Measurements from ENCODE around the gene CLCA2. TPM values are rescaled to one million over a fixed set of nuclear protein-coding genes. Genes with fewer than 3 reads are reported as not detected.
A peak's percentile ranks its signal among the peaks of the same experiment; 100 is the strongest.

The CLCA2 gene
- total RNA-seq, 1 donor: 43.2 TPM

GRCh38 chr1:86396498-86396890, 27.5 kb upstream of the CLCA2 start:
- no peak for DNase-seq (ENCODE audit: low read depth)
- peak overlapping the region; percentile 97 for H3K4me3 ChIP-seq (ENCODE audit: low read depth, low read length)
- TF ChIP-seq, protein P1, sequence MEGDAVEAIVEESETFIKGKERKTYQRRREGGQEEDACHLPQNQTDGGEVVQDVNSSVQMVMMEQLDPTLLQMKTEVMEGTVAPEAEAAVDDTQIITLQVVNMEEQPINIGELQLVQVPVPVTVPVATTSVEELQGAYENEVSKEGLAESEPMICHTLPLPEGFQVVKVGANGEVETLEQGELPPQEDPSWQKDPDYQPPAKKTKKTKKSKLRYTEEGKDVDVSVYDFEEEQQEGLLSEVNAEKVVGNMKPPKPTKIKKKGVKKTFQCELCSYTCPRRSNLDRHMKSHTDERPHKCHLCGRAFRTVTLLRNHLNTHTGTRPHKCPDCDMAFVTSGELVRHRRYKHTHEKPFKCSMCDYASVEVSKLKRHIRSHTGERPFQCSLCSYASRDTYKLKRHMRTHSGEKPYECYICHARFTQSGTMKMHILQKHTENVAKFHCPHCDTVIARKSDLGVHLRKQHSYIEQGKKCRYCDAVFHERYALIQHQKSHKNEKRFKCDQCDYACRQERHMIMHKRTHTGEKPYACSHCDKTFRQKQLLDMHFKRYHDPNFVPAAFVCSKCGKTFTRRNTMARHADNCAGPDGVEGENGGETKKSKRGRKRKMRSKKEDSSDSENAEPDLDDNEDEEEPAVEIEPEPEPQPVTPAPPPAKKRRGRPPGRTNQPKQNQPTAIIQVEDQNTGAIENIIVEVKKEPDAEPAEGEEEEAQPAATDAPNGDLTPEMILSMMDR (IDR thresholded peaks at IDR 0.05; ENCODE audit: insufficient read depth, low read length): no peak

DNA sequence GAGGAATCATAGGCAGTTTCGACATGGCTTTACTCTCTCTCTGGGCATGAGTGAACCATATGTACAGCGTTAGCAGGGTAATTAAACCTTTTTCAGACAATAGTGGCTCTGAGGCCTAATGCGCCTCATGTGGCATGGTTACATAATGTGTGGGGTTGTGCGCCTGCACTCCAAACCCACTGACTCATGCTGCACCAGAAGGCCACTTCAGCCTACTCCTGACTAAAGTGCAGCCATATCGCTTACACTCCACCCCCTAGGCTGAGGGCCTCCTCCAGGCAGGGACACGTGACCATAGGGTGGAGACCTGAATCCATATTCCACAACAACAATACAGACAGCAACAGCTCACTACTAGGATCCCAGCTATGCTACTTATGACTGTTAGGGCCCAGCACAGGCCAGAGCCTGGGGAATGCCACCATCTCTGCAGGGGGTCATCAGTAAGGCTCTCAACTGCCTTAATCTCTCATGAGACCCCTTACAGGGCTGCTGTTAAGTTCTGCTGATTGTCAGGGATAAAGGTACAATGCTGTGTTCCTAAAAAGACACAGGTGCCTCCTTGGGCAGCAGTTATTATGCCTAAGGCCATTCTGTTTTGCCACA, 14.5 kb upstream of the CLCA2 start:
- no peak overlapping the region for H3K4me3 ChIP-seq (ENCODE audit: low read depth, low read length)
- no peak for DNase-seq (ENCODE audit: low read depth)
- TF ChIP-seq, protein P1 (IDR thresholded peaks at IDR 0.05; ENCODE audit: insufficient read depth, low read length): no peak

DNA sequence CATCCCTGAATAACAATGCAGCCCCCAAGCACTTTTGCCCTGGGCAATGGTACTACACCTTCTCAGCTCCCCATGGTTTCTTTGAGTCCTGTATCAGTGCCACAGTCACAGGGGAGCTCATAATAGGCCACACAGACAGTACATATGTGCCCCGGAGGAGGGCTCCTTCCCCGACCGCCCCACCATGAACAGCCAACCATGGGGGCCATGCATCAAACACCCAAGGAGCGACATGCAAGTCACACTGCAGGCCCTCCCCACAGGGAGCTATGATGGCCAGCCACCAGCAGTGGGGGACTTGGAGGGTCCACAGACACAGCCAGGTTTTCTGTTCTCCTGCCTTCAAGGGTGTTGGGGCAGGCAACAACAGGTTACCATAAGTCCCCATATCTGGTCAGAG, 13.1 kb upstream of the CLCA2 start:
- H3K4me3 ChIP-seq (ENCODE audit: low read depth, low read length): no peak overlapping the region
- TF ChIP-seq, protein P1 (IDR thresholded peaks at IDR 0.05; ENCODE audit: insufficient read depth, low read length): no peak
- no peak for DNase-seq (ENCODE audit: low read depth)

DNA sequence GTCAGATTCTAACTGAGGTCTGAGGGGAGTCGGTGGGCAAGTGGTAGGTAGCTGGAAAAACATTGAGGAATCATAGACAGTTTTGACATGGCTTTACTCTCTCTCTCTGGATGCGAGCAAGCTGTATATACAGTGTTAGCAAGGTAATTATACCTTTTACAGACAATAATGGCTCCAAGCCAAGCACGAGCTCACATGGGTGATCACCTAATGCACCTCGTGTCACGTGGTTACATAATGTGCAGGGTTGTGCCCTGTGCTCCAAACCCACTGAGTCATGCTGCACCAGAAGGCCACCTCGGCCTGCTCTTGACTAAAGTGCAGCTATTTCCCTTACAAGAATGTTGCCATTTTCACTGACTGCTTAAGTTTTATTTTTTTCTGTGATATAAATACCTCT, 7.6 kb upstream of the CLCA2 start:
- DNase-seq (ENCODE audit: low read depth): no peak
- TF ChIP-seq, protein P1 (IDR thresholded peaks at IDR 0.05; ENCODE audit: insufficient read depth, low read length): no peak
- no peak overlapping the region for H3K4me3 ChIP-seq (ENCODE audit: low read depth, low read length)

DNA sequence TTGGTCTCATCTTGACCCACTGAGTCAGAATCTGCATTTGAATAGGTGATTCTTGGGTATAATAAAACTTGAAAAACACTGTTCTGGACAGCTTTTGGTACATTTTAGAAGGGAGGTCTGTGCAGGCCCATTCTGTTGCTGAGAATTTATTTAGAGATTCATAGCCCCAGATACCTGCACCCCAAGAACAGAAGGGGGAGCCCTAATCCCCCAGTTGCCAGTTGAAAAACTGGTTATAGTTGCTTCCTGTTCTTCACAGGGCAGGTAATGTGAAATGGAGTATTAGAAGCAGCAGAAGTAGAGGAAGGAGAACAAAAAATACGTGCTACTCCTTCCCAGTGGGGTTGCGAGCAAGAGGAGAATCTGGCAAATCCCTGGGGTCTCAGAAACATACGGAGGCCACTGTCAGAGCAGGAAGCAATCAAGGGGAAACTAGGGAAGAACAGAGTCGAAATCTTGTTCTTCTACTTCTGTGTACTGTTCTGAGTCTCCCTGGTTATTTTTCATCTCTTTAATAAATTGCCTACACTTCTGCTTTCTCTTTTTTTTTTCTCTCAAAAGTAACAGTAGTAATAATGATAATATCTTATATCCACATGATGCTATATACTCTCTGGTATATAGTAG, 4.6 kb upstream of the CLCA2 start:
- TF ChIP-seq, protein P1 (IDR thresholded peaks at IDR 0.05; ENCODE audit: insufficient read depth, low read length): peak; percentile 66
- no peak overlapping the region for H3K4me3 ChIP-seq (ENCODE audit: low read depth, low read length)
- DNase-seq (ENCODE audit: low read depth): peak; percentile 62

GRCh38 chr1:86421601-86422280, 2.2 kb upstream of the CLCA2 start:
- no peak overlapping the region for H3K4me3 ChIP-seq (ENCODE audit: low read depth, low read length)
- TF ChIP-seq, protein P1 (IDR thresholded peaks at IDR 0.05; ENCODE audit: insufficient read depth, low read length): no peak
- DNase-seq (ENCODE audit: low read depth): peak; percentile 85
